Measurements from ENCODE around the gene SLC25A38.
"Not testable (repeated sequence)": the region's sequence is repeated elsewhere in the genome, so short reads cannot be mapped to it uniquely, and the experiment has no call there.

DNA sequence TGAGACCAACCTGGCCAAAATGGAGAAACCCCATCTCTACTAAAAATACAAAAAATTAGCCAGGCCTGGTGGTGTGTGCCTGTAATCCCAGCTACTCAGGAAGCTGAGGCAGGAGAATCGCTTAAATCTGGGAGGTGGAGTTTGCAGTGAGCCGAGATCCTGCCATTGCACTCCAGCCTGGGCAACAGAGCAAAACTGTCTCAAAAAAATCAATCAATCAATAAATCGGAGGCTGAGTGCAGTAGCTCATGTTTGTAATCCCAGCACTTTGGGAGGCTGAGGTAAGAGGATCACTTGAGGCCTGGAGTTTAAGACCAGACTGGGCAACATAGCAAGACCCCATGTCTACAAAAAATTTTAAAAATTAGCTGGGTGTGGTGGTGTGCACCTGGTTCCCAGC is 32.1 kb downstream of the SLC25A38 start:
- TF ChIP-seq CTCF (conservative IDR thresholded peaks at IDR 0.05 in 1 of 2, IDR thresholded peaks at IDR 0.05 in 1 of 2; ENCODE audit: low read depth in 1 of 2, low read length in 2 of 2); EZH2 (IDR thresholded peaks at IDR 0.05; ENCODE audit: low read length, missing control alignments): not testable (repeated sequence)
